K562 (cell line): ENCODE results near the gene PDCD6IP. TPM values are rescaled to one million over a fixed set of nuclear protein-coding genes. Genes with fewer than 3 reads are reported as not detected.

Source experiments
- BCL6 ChIP-seq: fragments of 250-450 bp; sonication (Bioruptor Pico); IDR thresholded peaks from 2 replicates; pipeline ENCODE4 v1.4.0; 2020
- BRD4 ChIP-seq: fragments of 200-600 bp; sonication (generic); IDR thresholded peaks from 2 replicates; pipeline ENCODE4 v1.6.1; 2017; ENCODE audit warnings: inconsistent platforms
- CREBBP ChIP-seq: IDR thresholded peaks from one replicate; pipeline ENCODE4 v1.6.1; 2012; ENCODE audit warnings: low read depth, mild to moderate bottlenecking, control low read depth, inconsistent platforms, low read length
- DPF2 ChIP-seq: fragments of 450-650 bp; IDR thresholded peaks from 2 replicates; pipeline ENCODE4 v1.6.1; 2016
- GATA2 ChIP-seq: sonication (generic); formaldehyde crosslinking; IDR thresholded peaks from 2 replicates; pipeline ENCODE4 v1.4.0; 2020; ENCODE audit warnings: mild to moderate bottlenecking, missing genetic modification reagents
- NRF1 ChIP-seq, 2 experiments: fragments of 450-650 bp; IDR thresholded peaks in 1 of 2; conservative IDR thresholded peaks in 1 of 2; 2 replicates each; pipeline ENCODE4 v1.6.1; 2014; ENCODE audit warnings: mild to moderate bottlenecking in 2 of 2
- SMARCE1 ChIP-seq: fragments of 450-650 bp; IDR thresholded peaks from 2 replicates; pipeline ENCODE4 v1.7.1; 2016; ENCODE audit warnings: mild to moderate bottlenecking
- SRSF7 ChIP-seq: fragments of 200-400 bp; formaldehyde crosslinking; optimal IDR thresholded peaks from 2 replicates; pipeline ENCODE3; 2017; ENCODE audit warnings: mild to moderate bottlenecking, low read depth, low read length
- ZMIZ1 ChIP-seq, 2 experiments: fragments of 150-350 bp in 1 of 2; IDR thresholded peaks; 2 replicates each; pipeline ENCODE4 v1.6.1; 2012 to 2016; ENCODE audit warnings: low read depth in 2 of 2, low read length in 2 of 2, mild to moderate bottlenecking in 1 of 2, moderate library complexity in 1 of 2
- ZNF436 ChIP-seq: fragments of 250-450, 450-650 bp; sonication (Bioruptor Pico); formaldehyde crosslinking; IDR thresholded peaks from 2 replicates; pipeline ENCODE4 v1.7.0; 2020; ENCODE audit warnings: mild to moderate bottlenecking
- ZNF609 ChIP-seq: sonication (generic); formaldehyde crosslinking; IDR thresholded peaks from 2 replicates; pipeline ENCODE4 v1.8.1; 2023; ENCODE audit warnings: missing genetic modification reagents, mild to moderate bottlenecking, borderline replicate concordance
- polyA plus RNA-seq, 8 experiments: library from polyadenylated mRNA; depleted of rRNA in 4 of 8; stranded (reverse) in 5 of 8; unstranded in 3 of 8; fragments of >200 nt; fragmentation: Nextera tagmentation in 2 of 8; fragmentation: Illumina TruSeq in 1 of 8; extraction: Ambion mirVana in 2 of 8; extraction: Trizol in 1 of 8; gene quantifications; 2 replicates each; pipeline versions ENCODE4 v1.2.1 to v1.2.3, GENCODE V29; 2011 to 2014; ENCODE audit warnings: inconsistent platforms in 1 of 8, missing spikeins in 1 of 8
- total RNA-seq, 7 experiments: library from RNA; depleted of rRNA in 6 of 7; stranded (reverse); fragments of >200 nt in 6 of 7; fragmentation: Illumina TruSeq in 2 of 7; extraction: Trizol in 2 of 7; gene quantifications; 2 replicates each; pipeline versions ENCODE4 v1.2.1 to v1.2.3, GENCODE V29; 2011 to 2021; ENCODE audit warnings: low replicate concordance in 1 of 7
- TF ChIP-seq, protein P1 (sequence below): fragments of 450-650 bp; IDR thresholded peaks from 2 replicates; pipeline ENCODE4 v1.6.1; 2018; ENCODE audit not compliant: partially characterized antibody
- TF ChIP-seq, protein P2 (sequence below): fragments of 250-450 bp; sonication (Bioruptor Pico); IDR thresholded peaks from 2 replicates; pipeline ENCODE4 v1.5.0; 2021

The PDCD6IP gene
- total and polyA plus RNA-seq, 9 of the 15 experiments (the other 6 are each of a cell fraction or from before 2014, with no cell fraction given) = 40.2 to 302 (median 122) TPM

GRCh38 chr3:33900809-33901505 lies 102.5 kb downstream of the PDCD6IP start (continued):
- TF ChIP-seq, protein P1, sequence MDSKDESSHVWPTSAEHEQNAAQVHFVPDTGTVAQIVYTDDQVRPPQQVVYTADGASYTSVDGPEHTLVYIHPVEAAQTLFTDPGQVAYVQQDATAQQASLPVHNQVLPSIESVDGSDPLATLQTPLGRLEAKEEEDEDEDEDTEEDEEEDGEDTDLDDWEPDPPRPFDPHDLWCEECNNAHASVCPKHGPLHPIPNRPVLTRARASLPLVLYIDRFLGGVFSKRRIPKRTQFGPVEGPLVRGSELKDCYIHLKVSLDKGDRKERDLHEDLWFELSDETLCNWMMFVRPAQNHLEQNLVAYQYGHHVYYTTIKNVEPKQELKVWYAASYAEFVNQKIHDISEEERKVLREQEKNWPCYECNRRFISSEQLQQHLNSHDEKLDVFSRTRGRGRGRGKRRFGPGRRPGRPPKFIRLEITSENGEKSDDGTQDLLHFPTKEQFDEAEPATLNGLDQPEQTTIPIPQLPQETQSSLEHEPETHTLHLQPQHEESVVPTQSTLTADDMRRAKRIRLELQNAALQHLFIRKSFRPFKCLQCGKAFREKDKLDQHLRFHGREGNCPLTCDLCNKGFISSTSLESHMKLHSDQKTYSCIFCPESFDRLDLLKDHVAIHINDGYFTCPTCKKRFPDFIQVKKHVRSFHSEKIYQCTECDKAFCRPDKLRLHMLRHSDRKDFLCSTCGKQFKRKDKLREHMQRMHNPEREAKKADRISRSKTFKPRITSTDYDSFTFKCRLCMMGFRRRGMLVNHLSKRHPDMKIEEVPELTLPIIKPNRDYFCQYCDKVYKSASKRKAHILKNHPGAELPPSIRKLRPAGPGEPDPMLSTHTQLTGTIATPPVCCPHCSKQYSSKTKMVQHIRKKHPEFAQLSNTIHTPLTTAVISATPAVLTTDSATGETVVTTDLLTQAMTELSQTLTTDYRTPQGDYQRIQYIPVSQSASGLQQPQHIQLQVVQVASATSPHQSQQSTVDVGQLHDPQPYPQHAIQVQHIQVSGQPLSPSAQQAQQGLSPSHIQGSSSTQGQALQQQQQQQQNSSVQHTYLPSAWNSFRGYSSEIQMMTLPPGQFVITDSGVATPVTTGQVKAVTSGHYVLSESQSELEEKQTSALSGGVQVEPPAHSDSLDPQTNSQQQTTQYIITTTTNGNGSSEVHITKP = peak; percentile 14
- TF ChIP-seq ZNF436 (CRISPR knock-in tag) (no peak), NRF1 (conservative IDR thresholded peaks at IDR 0.05 in 1 of 2, IDR thresholded peaks at IDR 0.05 in 1 of 2) (peak; percentile 53 to 65), BCL6 (peak; percentile 33; the same call in 1 of the 2 replicates), GATA2 (CRISPR knock-in tag) (peak; percentile 93), SMARCE1 (peak; percentile 97), SRSF7 (no peak), ZMIZ1 (IDR thresholded peaks at IDR 0.05; ENCODE audit: low read depth in 2 of 2, low read length in 2 of 2) (peak in 1 of 2 experiments; percentile 94; a peak in 2 of 4 replicates), BRD4 (no peak), DPF2 (peak; percentile 99), CREBBP (no peak), ZNF609 (peak; percentile 92; the same call in 1 of the 2 replicates)
- TF ChIP-seq, protein P2, sequence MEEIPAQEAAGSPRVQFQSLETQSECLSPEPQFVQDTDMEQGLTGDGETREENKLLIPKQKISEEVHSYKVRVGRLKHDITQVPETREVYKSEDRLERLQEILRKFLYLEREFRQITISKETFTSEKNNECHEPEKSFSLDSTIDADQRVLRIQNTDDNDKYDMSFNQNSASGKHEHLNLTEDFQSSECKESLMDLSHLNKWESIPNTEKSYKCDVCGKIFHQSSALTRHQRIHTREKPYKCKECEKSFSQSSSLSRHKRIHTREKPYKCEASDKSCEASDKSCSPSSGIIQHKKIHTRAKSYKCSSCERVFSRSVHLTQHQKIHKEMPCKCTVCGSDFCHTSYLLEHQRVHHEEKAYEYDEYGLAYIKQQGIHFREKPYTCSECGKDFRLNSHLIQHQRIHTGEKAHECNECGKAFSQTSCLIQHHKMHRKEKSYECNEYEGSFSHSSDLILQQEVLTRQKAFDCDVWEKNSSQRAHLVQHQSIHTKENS = no peak
